Measurements from ENCODE around the gene PARD6B.
A peak's percentile ranks its signal among the peaks of the same experiment; 100 is the strongest.

Gene PARD6B

DNA sequence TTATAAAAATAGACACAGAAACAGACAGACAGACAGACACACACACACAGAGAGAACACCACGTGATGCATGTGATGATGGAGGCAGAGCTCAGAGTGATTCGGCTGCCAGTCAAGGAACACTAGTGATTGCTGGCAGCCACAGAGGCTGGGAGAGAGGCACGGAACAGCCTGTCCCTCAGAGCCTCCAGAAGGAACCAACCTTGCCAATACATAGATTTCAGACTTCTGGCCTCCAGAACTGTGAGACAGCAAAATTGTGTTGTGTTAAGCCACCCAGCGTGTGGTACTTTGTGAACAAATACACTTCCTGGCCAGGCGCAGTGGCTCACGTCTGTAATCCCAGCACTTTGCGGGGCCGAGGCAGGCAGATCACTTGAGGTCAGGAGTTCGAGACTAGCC, 9.5 kb upstream of the PARD6B start:
- Histone ChIP-seq H3K27ac (no peak overlapping the region), H3K9me3 (ENCODE audit: severe bottlenecking) (no peaks in the 10 kb centered on the region)
- TF ChIP-seq, protein P1, sequence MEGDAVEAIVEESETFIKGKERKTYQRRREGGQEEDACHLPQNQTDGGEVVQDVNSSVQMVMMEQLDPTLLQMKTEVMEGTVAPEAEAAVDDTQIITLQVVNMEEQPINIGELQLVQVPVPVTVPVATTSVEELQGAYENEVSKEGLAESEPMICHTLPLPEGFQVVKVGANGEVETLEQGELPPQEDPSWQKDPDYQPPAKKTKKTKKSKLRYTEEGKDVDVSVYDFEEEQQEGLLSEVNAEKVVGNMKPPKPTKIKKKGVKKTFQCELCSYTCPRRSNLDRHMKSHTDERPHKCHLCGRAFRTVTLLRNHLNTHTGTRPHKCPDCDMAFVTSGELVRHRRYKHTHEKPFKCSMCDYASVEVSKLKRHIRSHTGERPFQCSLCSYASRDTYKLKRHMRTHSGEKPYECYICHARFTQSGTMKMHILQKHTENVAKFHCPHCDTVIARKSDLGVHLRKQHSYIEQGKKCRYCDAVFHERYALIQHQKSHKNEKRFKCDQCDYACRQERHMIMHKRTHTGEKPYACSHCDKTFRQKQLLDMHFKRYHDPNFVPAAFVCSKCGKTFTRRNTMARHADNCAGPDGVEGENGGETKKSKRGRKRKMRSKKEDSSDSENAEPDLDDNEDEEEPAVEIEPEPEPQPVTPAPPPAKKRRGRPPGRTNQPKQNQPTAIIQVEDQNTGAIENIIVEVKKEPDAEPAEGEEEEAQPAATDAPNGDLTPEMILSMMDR (IDR thresholded peaks at IDR 0.05; ENCODE audit: low read depth, low read length): no peak

GRCh38 chr20:50722424-50723155, 8.8 kb upstream of the PARD6B start:
- no peaks in the 10 kb centered on the region for H3K36me3 ChIP-seq
- no peak for DNase-seq
- H3K27ac ChIP-seq: no peak overlapping the region
- H3K4me3 ChIP-seq (ENCODE audit: low read depth, low read length): no peak overlapping the region
- TF ChIP-seq, protein P1 (IDR thresholded peaks at IDR 0.05; ENCODE audit: low read depth, low read length): no peak
- no peaks in the 10 kb centered on the region for H3K27me3 ChIP-seq (ENCODE audit: insufficient read depth, low read depth, severe bottlenecking)
- no peaks in the 10 kb centered on the region for H3K9me3 ChIP-seq (ENCODE audit: severe bottlenecking)

More for the DNA sequence above, 9.5 kb upstream of the PARD6B start:
- no peak for DNase-seq
- Histone ChIP-seq H3K27me3 (ENCODE audit: insufficient read depth, low read depth, severe bottlenecking) (no peaks in the 10 kb centered on the region), H3K4me3 (ENCODE audit: low read depth, low read length) (no peak overlapping the region), H3K36me3 (no peaks in the 10 kb centered on the region)

GRCh38 chr20:50723672-50724071, 7.7 kb upstream of the PARD6B start:
- Histone ChIP-seq H3K27ac (no peak overlapping the region), H3K4me3 (ENCODE audit: low read depth, low read length) (no peak overlapping the region), H3K36me3 (no peaks in the 10 kb centered on the region), H3K9me3 (ENCODE audit: severe bottlenecking) (no peaks in the 10 kb centered on the region), H3K27me3 (ENCODE audit: insufficient read depth, low read depth, severe bottlenecking) (no peaks in the 10 kb centered on the region)
- DNase-seq: no peak
- TF ChIP-seq, protein P1 (IDR thresholded peaks at IDR 0.05; ENCODE audit: low read depth, low read length): no peak

GRCh38 chr20:50724112-50724725, 7.2 kb upstream of the PARD6B start:
- Histone ChIP-seq H3K9me3 (ENCODE audit: severe bottlenecking) (no peaks in the 10 kb centered on the region), H3K4me3 (ENCODE audit: low read depth, low read length) (peak overlapping the region; percentile 37), H3K27ac (peak overlapping the region; percentile 63), H3K36me3 (no peaks in the 10 kb centered on the region), H3K27me3 (ENCODE audit: insufficient read depth, low read depth, severe bottlenecking) (no peaks in the 10 kb centered on the region)
- TF ChIP-seq, protein P1 (IDR thresholded peaks at IDR 0.05; ENCODE audit: low read depth, low read length): no peak
- no peak for DNase-seq

GRCh38 chr20:50724851-50725723, 6.3 kb upstream of the PARD6B start:
- TF ChIP-seq, protein P1 (IDR thresholded peaks at IDR 0.05; ENCODE audit: low read depth, low read length): no peak
- Histone ChIP-seq H3K4me3 (ENCODE audit: low read depth, low read length) (peak overlapping the region; percentile 37), H3K27ac (peak overlapping the region; percentile 63), H3K27me3 (ENCODE audit: insufficient read depth, low read depth, severe bottlenecking) (no peaks in the 10 kb centered on the region), H3K9me3 (ENCODE audit: severe bottlenecking) (no peaks in the 10 kb centered on the region), H3K36me3 (no peaks in the 10 kb centered on the region)
- peak; percentile 92 for DNase-seq

Data from WERI-Rb-1 (cell line).